GM20431 (cell line): ENCODE results near the gene GALNTL6.

Experiments used
- in situ Hi-C: fragments of 300-500 bp; cut with MseI, MboI; formaldehyde crosslinking; loops from one replicate; pipeline ENCODE4 v1.15.0; 2020; ENCODE audit warnings: low sequenced_read_pairs; ENCODE audit not compliant: unreplicated experiment

GALNTL6 gene

DNA sequence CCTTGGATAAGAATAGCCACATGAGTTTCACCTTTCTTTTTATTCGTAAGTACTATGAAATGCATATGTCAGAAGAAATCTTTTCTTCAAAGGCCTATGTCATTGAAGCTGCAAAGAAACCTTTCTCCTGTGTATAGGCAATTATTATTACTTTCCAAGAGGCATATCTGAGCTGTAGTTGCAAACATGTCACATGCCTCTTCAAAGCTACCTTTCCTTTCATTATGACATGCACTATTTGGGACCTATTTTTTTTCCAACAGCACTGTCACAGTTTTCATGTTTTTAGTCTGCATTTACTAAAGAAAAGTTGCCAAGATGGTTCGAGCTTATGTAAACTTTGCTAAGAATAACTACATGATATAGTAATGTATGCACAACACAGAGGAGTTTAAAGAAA lies 806.6 kb downstream of the GALNTL6 start:
- in situ Hi-C loops = no loop called here

DNA sequence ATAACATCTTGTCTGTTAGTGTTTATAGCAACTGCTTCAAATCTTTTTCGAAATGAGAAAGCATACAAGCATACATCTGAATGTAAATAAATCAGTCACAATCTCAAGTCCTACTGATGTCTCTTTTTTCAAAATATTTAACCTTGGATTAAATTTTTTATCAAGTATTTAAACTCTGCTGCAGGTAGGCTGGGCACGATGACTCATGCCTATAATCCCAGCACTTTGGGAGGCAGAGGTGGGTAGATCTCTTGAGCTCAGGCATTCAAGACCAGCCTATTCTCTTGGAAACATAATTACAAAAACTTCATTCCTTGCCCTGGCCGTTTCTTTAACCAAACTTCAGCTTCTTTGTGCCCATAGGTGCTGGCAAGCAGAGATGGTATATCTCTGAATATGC lies 815.1 kb downstream of the GALNTL6 start:
- in situ Hi-C loops = no loop called here

DNA sequence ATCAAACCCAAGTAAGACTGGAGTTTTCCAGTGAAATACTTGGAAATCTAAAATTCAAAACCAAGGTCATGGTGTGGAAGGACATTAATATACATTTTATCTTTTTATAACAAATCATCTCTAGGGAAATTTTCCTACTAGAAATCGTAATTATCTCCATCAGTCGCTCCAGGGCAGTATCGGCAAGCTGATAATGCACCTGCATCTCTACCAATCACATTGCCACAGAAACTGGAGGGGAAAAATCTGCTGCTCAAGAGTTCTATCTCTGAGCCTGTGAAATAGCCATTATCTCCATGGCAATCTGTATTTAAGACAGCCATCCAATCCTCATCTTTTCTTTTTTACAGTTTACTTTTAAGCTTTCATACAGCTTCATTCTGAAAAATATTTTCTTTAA lies 817.1 kb downstream of the GALNTL6 start:
- in situ Hi-C loops = no loop called here

DNA sequence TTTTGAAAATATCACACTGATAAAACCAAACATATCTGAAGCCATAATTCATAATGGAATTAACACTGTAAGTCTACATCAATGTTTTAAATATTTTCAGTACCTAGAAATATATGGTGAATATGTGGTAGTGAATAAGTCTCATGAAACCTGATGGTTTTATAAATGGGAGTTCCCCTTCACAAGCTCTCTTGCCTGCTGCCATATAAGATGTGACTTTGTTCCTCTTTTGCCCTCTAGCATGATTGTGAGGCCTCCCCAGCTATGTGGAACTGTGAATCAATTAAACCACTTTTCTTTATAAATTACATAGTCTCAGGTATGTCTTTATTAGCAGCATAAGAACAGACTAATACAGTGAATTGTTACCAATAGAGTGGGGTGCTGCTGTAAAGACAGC lies 818.6 kb downstream of the GALNTL6 start:
- in situ Hi-C loops = no loop called here

DNA sequence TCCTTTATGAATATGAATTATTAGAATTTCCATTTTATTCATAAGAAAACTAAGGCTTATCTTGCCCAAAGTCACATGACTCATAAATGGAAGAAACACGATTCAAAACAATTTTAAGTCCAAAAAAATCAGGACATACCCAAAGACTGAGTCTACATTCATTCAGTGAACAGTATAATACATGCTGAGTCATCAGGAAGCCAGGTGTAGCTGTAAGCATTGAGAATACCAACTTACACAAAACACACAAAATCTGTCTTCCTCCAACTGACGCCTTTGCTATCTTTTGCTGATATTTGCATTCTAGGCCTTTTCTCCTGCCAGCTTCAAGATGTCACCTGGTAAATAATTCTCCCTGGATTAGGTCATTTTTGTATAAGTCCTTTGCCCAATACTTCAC lies 835.3 kb downstream of the GALNTL6 start:
- in situ Hi-C loops = no loop called here

DNA sequence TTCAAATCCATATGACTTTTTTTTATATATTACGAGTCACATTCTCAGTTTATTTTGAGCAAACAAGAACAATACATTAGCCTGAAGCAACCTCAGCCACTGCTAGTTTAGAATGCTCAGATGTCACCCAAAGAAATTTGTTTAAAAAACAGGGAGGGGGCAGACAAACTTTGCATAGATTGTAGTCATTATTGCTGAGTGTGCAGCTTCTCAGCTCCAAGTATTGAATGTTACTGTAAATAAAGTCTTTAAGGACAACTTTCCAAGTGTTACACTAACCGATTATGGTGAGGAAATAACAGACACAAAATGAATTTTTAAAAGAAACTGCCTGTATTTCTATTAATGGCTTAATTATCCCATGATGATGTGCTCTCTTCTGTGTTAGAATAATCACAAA lies 835.9 kb downstream of the GALNTL6 start:
- in situ Hi-C loops = no loop called here

DNA sequence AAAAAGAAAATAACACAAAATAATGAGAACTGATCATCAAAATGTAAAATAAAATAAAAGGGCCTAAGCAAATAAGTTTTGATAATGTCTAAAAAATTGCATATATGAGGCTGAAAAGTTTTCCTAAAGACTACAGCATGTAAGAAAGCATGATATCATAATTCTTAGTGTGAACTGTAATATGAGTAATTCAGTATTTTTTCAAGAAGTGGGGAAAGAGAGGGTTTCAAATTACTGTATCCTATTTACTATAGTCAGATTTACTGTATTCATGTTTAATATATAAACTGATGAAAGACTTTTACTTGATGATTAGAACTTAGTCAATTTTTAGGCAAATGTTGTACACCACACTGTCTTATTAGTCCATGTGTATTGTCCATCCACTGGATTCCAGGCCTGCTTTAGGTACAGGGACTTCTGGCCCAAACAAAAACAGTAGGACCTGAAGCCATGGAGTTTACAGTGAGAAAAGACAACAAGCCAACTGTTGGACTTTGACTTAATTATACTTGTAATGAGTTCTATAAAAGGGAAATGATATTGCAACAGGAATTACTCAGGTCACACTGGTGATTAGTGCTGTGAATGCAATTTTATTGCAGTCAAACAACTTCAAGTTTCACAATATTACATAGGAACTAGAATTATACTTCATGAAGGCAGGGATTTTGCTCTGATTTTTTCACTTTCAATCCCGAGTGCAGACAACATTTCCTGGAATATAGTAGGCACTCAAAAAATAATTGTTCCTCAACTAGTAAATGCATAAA lies 837.7 kb downstream of the GALNTL6 start:
- in situ Hi-C loops = no loop called here

DNA sequence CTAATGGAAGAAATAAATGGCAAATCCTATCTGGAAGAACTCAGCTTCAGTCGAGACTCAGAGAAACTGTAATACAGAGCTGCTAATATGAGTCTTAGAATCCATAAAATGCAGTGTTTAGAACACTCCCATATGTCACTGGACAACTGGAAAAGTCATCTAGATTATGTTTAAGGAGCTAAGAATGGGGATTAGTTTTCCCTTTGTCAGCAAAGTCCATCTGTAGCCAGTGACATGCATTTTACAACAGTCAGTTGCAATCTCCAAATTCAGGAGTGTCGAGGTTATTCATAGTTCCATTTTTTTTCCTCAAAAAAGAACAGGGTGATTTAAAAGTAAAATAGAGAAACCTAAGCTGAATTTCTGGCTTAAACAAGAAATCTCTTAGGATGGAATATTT lies 838.8 kb downstream of the GALNTL6 start:
- in situ Hi-C loops = no loop called here

DNA sequence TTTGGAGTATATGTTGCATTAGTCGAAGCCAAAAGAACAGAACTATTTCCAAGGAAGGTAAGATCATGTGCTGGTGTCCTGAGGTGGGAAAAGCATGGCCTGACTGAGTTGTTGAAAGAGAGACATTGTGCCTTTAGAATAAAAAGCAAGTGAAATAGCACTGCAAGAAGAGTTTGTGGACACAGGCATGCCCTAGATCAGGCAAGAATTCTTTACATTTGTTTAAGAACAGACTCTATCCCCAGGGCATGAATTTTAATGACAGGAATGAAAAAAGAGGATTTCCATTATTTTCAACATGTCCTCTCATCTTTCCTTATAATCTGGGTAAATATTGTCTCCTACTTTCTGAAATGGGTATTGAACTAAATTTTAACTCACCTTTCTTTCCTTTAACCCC lies 839.2 kb downstream of the GALNTL6 start:
- in situ Hi-C loops = no loop called here

DNA sequence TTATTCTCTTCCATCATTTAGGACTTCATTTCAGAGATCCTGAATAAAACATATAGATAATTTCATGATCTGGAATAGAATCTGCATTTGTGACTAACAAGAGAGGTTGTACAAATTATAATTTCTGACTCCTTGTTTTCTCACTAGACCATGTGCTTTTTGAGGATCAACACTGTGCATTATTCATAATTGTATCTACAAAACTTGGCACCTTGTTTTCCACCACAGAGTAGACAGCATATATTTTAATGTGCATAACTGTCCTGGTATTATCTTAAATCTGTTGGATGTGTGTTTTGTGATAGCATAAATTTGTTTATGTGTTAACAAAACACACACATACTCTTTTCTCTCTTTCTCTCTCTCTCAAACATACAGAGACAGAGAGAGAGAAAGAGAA lies 840.5 kb downstream of the GALNTL6 start:
- in situ Hi-C loops = no loop called here

DNA sequence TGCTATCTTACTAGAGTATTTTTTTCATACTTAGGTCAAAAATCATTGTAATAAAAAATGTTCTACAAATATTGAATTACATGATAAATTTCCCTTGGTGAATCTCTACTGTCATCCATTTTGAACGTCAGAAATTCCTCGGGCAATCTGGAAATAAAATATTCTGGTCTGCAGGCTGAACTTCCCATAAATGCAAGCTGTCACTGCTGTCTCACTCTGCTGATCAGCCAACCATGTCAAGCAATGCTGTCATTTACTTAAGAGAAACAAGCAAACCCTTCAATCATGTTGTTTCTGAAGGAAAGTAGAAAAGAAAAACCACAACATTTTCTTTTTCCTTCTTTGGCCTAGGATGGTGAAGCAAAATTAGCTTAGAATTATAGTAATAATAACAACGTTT lies 841.3 kb downstream of the GALNTL6 start:
- in situ Hi-C loops = no loop called here

DNA sequence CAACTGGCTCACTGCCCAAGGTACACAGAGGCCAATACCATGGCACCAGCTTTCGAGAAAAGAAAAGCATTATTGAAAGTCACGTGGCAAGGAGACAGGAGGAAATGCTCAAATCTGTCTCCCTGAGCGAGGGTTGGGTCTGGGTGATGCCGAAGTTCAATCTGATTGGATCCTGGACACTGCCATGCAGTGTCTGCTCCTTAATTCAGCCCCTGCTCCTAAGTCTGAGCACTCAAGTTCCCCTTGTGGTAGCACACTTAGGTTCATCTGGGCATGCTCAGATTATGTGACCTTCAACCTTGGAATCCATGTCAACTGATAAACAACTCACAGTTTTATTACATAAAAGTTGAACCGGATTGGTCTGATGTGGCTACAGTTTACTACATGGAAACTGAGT lies 842.9 kb downstream of the GALNTL6 start:
- in situ Hi-C loops = no loop called here

DNA sequence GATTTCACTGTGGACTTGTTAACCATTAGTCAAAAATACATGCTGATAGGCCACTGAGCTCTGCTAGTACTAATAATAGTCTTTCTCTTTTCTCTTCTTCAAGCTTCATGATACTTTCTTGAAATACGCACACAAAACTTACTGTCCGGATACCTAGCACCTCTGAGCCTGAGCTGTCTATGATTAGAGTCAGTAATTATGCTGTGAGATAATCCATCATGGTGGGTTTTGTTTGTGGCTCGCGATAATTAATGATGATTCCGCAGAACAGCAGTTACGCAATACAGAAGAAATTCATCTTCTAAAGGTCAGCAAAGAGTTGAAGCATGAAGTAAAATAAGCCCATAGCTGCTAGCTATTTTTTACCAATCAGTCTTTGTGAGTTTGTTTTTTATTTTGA lies 843.9 kb downstream of the GALNTL6 start:
- in situ Hi-C loops = no loop called here

DNA sequence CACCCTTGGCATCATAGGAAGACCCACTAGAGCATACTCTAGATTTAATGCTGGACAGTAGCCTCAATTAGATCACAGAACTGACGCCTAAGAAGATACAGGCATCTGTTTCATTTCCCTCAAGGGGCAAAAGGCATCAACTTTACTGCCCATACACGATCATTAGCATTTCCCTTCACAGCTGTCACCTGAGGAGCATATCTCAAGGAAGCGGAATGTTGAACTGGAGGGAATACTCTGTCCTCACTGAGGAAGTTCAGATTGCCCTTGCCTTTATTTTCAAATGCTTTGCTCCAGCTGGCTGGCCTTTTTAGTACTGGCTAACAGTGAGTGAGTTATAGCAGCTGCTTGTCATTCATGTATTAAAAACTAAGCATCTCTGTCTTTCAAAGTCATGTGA lies 847.0 kb downstream of the GALNTL6 start:
- in situ Hi-C loops = no loop called here

DNA sequence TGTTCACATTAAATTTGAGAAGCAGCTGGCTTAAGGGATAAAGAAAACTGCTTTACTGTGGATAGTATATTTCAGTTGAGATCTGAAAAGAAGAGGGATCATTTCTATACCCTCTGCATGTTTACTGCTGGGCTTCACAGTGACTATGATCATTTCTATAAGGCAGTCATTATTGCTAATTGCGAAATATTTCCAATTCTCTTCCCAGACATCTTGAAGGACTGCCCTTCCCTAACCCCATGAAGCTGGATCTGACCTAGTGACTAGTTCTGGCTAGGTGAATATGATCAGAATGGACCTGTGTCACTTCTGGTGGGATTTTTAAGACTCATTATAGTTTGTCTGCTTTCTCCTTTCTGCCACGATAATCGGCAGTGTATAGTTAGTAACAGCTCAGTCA lies 848.9 kb downstream of the GALNTL6 start:
- in situ Hi-C loops = no loop called here

DNA sequence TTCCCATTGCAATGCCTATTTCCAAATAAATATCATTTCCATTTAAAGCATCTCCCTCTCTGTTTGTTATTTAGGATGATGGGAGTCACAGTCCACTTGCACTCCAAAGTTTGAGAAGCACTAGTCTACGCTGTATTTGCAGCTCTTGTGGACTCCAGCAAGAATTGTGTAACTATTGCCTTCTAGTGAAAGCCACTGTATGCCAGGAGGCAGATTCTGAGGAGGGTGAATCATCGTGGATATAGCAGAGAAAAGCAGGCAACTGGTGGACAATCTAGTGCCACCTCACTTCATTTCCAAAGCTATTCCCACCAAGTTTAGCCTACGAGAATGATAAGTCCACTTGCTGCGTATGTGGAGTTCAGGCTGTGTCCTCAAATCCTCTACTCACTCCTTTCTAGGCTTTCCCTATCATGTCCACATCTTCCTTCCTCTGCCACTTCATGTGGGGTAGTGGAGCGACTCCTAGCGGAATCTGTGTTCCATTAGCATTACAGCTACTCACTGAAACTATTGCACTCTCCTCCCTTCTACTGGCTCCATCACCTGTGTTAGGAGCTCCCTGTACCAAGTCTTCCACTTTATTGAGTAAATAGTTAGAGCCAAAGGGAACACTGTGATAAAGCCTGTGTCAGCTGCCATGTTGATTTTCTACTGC lies 853.6 kb downstream of the GALNTL6 start:
- in situ Hi-C loops = no loop called here

DNA sequence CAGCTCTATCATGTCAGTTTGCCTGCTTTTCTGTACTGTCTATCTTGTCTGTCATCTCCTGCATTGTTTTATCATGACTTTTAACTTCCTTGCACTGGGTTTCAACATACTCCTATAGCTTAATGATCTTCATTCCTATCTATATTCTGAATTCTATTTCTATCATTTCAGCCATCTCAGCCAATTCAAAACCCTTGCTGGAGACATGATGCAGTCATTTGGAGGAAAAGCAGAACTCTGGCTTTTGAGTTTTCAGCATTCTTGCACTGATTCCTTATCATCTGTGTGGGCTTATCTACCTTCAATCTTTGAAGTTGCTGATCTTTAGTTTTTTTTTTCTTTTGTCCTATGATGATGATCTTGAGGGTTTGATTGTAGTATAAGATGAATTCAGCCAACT lies 861.6 kb downstream of the GALNTL6 start:
- in situ Hi-C loops = no loop called here

DNA sequence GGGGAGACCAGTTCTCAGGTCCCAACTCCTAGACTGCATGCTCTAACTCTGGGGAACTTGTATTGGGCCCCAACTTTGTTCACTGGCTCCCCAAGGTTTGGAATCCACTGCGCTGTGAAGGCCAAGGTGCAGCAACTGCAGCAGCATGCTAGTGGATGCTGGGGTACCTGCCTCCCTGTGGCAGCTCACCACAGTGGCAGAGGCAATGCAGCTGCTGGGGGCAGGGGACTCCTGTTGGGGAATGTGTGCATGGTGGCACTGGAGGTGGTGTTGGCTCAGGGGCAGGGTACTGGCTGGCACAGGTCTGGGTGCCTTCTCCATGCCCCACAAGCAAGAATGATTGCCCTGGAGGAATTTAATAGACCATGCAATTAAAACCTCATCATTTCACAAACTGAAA lies 862.0 kb downstream of the GALNTL6 start:
- in situ Hi-C loops = no loop called here

DNA sequence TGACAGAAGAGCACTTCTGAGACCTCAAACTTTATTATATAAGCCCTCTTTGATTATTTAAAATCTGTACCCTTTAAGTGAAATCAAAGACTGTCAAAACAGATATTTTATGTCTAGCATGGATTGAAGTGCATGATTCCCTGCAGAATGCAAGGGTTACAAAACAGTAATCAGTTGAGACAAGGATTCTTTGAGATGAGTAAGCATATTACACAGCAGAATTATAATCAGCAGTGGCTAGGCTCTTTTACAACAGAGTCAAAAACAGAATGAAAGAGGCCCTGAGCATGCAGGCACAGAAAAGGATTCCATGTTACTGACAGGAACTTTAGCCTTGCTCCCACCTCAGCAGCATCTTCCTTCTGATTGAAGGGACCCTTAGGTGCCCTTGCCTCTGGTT lies 867.5 kb downstream of the GALNTL6 start:
- in situ Hi-C loops = no loop called here

DNA sequence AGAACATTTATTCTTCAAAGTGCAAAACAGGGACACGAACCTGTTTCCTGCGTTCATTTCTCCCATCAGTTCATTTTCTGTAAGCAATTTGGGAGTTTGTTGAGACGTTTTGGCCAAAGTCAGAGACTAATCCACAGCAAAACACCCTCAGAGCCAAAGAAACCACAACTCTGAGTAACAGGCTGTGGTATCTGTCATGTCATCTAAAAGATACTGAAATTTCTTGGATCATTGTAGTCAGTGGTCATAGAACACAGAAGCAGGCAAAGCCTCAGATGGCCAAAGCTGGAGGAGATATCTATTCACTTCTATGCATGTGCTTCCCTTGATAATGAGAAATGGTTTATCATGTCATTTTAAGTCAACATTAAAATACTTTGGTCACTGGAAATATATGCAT lies 869.8 kb downstream of the GALNTL6 start:
- in situ Hi-C loops = no loop called here

DNA sequence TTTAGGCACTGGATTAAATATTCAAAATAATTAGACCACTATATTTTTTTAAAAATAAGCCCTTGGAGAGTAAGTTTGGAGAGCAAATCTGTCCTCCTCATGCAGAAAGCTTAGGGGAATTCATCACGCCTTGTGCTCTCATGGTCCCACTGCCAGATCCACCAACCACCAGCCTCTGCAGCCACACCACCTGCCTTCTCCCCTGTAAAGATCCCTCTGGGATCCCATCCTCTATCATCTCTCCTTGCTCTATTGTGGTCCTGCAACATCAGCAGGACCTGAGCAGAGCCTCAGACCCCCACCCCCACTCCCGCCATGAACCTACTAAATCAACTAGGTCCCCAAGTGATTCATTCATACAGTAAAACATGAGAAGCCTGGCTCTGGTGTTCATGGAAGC lies 872.8 kb downstream of the GALNTL6 start:
- in situ Hi-C loops = no loop called here

DNA sequence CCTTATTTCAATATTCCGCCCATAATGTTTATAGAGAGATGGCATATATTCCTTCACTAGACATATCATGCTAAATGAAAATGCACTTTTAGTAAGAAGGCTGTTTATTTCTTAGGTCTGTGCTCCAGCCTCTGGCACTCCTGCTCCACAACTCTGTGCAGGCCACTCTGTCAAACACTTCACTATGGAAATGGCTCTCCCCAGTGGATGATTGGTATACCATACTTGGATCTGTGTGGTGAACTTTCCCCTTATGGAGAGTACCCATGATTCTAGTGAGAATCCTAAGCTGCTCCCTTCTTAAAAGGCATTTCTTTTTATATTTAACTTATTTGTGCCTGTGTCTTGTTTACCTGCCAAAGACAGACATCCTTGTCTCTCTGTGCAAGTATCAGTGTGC lies 875.3 kb downstream of the GALNTL6 start:
- in situ Hi-C loops = no loop called here
